Activated naive CD8-positive, alpha-beta T cell (primary cell): ENCODE results near the gene OTUD5.

Experiments used
- H3K27ac Mint-ChIP-seq: one replicate; pipeline ENCODE4 v1.8.0; 2021; ENCODE audit warnings: mixed read lengths
- H3K27me3 Mint-ChIP-seq: one replicate; pipeline ENCODE4 v1.8.0; 2021; ENCODE audit warnings: mixed read lengths
- H3K36me3 Mint-ChIP-seq: one replicate; pipeline ENCODE4 v1.8.0; 2021; ENCODE audit warnings: mixed read lengths
- H3K4me1 Mint-ChIP-seq: one replicate; pipeline ENCODE4 v1.8.0; 2021; ENCODE audit warnings: low read depth, mixed read lengths
- H3K4me3 Mint-ChIP-seq: one replicate; pipeline ENCODE4 v1.8.0; 2021; ENCODE audit warnings: mild to moderate bottlenecking, mixed read lengths
- H3K9me3 Mint-ChIP-seq: one replicate; pipeline ENCODE4 v1.8.0; 2021; ENCODE audit warnings: low read depth, mixed read lengths

The OTUD5 gene

DNA sequence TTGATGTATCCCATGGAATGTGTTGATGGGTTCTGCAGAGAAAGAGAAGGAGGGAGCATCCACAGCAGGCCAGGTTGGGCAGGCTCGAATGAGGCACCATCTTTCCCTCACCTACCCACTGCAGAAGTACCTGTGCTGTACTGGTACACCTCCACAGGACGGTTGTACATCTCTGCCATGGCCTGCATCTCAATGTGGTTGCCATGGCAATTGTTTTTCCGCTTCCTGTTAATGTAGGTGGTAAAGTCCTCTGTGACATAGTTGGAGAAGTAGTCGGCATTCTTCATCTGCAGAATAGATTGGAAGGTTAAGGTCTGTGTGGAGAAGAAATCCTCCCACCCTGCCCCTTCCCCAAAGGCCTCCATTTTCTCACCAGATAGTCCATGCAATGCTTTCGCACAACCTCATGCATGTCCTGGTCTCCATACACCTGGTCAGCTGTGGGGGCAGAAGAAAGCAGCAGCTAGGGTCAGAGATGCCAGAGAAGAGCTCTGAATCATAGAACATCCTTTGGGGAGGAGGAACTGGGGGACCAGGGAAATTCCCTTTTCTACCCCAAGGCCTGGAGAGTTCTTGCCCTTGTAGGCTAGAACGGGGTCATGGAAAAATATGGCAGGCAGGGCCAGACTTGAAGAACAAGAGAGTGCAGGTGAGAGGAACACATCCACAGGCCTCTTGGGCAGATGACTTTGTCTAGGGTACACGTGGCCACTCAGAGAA, 22.7 kb downstream of the OTUD5 start:
- Mint-ChIP-seq H3K9me3 (no peaks in the 10 kb centered on the region), H3K4me1 (peaks cover 63% of the 10 kb centered on the region), H3K27ac (peak overlapping the region; percentile 98), H3K36me3 (peaks cover 15% of the 10 kb centered on the region), H3K4me3 (peak overlapping the region; percentile 58), H3K27me3 (no peaks in the 10 kb centered on the region)

DNA sequence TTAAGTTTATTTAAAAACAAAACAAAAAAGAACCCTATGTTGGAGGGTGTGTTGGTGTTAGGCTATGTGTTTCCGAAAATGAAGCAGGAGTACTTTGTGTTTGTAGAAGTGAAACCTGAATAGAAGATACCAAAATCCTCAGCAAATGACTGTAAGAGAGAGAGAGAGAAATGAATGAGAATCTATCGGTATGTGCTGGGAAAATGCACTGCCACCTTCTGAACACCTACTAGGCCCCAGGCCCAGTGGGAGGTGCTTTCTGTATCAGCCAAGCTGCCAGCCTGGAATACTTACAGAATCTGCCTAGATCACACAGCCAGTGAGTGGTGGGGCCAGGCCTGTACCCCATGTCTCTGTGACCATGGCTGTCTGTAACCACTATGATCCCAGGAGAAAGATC, 23.6 kb downstream of the OTUD5 start:
- Mint-ChIP-seq H3K9me3 (no peaks in the 10 kb centered on the region), H3K36me3 (peaks cover 15% of the 10 kb centered on the region), H3K4me1 (peaks cover 53% of the 10 kb centered on the region), H3K27me3 (no peaks in the 10 kb centered on the region), H3K27ac (peak overlapping the region; percentile 98), H3K4me3 (peak overlapping the region; percentile 51)

DNA sequence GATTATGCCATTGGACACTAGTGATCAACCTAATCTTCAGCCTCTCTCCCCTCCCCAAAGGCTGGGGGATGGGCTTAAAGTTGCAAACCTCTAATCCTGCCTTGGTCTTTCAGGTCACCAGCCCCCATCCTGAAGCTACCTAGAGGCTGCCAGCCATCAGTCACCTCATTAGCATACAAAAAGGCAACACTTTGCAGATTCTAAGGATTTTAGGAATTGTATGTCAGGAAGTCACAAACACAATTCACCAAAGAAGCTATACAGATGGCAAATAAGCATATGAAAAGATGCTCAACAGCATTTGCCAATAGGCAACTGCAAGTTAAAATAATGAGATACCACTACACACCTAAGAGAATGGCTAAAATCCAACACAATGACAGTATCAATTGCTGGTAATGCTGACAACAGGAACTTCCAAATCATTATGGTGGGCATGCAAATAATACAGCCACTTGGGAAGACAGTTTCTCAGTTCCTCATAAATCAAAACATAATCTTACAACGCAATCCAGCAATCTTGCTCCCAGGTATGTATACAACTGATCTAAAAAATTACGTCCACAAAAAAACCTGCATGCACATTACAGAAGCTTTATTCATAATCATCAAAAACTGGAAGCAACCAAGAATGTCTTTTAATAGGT, 29.5 kb downstream of the OTUD5 start:
- peaks cover 27% of the 10 kb centered on the region for H3K4me1 Mint-ChIP-seq
- no peaks in the 10 kb centered on the region for H3K9me3 Mint-ChIP-seq
- peak overlapping the region; percentile 50 for H3K27ac Mint-ChIP-seq
- peaks cover 6% of the 10 kb centered on the region for H3K36me3 Mint-ChIP-seq
- H3K4me3 Mint-ChIP-seq, result no peak overlapping the region
- no peaks in the 10 kb centered on the region for H3K27me3 Mint-ChIP-seq

DNA sequence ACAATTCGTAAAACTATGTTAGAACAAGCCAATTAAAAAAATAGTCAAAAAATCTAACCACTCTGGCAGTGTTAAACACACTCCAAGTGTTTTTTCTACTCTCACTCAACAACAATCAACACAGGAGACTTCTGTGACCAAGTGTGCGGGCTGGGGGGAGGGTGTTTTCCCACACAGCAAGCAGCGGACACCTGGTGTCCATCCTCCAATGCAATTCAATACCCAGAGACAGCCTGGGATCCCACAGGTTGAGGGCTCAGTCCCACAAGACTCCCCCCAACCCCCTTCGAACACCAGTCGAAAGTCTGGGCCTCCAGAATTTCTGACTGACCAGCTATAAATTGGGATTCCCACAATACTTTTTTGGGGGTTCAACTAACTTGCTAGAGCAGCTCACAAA, 30.3 kb downstream of the OTUD5 start:
- peaks cover 5% of the 10 kb centered on the region for H3K36me3 Mint-ChIP-seq
- H3K27me3 Mint-ChIP-seq, result no peaks in the 10 kb centered on the region
- H3K4me3 Mint-ChIP-seq, result no peak overlapping the region
- H3K27ac Mint-ChIP-seq, result peak overlapping the region; percentile 1
- H3K9me3 Mint-ChIP-seq, result no peaks in the 10 kb centered on the region
- peaks cover 30% of the 10 kb centered on the region for H3K4me1 Mint-ChIP-seq

DNA sequence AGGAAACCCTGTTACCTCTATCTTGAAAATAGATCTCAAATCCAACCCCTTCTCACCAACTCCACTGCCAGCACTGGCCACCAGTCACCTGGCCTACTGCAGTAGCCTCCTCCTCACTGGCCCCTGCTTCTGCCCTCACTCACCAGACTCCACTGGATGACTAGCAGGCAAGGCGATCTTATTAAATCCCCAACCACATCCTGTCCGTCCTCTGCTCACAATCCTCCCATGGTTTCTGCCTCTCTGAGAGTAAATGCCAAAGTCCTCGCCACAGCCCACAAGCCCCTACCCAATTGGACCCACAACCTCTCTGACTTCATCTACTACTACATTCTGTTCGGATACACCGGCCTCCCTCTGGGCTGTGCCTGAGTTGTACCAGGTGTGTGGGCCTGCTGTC, 33.1 kb downstream of the OTUD5 start:
- Mint-ChIP-seq H3K9me3 (no peaks in the 10 kb centered on the region), H3K36me3 (peaks cover 3% of the 10 kb centered on the region), H3K4me3 (peak overlapping the region; percentile 15), H3K27ac (peak overlapping the region; percentile 86), H3K4me1 (peaks cover 48% of the 10 kb centered on the region), H3K27me3 (no peaks in the 10 kb centered on the region)

DNA sequence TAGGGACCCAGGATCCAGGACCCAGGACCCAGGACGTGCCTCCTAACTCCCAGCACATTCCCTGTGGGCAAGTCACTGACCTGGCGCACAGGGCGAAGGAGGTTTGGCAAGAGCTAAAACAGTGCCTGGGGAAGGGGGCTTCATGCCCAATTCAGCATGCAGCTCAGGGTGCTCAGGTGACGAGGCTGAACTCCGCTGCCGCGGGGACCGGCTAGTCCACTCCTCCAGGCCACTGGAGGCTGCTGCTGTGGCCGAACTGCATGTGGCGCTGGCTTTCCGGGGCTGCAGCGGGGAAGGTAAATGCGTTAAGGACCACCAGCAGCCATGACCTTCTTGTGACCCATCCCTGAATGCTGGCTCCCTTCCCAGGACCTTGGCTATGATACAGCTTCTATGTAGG, 33.6 kb downstream of the OTUD5 start:
- Mint-ChIP-seq H3K27me3 (no peaks in the 10 kb centered on the region), H3K36me3 (peaks cover 3% of the 10 kb centered on the region), H3K4me3 (peak overlapping the region; percentile 15), H3K4me1 (peaks cover 50% of the 10 kb centered on the region), H3K9me3 (no peaks in the 10 kb centered on the region), H3K27ac (peak overlapping the region; percentile 87)

DNA sequence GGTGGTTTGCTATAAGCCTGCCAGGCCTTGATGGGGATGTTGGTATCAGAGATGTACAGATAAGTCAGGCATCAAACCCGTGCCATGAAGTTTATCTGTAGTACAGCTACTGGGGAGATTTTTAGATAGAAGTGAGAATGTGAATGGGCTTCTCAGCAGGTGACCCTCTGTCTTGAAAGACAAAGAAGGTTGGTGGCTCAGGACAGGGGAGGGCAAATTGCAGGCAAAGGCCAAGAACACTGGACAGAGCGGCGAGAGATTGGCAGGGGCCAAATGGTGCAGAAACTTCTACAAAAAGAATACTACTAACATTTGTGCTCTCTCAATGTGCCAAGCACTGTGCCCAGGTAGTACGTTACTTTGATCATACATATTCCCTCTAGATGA, 36.7 kb downstream of the OTUD5 start:
- H3K4me1 Mint-ChIP-seq, result peaks cover 50% of the 10 kb centered on the region
- H3K27me3 Mint-ChIP-seq, result no peaks in the 10 kb centered on the region
- H3K36me3 Mint-ChIP-seq, result peaks cover 5% of the 10 kb centered on the region
- H3K27ac Mint-ChIP-seq, result peak overlapping the region; percentile 99
- no peaks in the 10 kb centered on the region for H3K9me3 Mint-ChIP-seq
- peak overlapping the region; percentile 97 for H3K4me3 Mint-ChIP-seq

DNA sequence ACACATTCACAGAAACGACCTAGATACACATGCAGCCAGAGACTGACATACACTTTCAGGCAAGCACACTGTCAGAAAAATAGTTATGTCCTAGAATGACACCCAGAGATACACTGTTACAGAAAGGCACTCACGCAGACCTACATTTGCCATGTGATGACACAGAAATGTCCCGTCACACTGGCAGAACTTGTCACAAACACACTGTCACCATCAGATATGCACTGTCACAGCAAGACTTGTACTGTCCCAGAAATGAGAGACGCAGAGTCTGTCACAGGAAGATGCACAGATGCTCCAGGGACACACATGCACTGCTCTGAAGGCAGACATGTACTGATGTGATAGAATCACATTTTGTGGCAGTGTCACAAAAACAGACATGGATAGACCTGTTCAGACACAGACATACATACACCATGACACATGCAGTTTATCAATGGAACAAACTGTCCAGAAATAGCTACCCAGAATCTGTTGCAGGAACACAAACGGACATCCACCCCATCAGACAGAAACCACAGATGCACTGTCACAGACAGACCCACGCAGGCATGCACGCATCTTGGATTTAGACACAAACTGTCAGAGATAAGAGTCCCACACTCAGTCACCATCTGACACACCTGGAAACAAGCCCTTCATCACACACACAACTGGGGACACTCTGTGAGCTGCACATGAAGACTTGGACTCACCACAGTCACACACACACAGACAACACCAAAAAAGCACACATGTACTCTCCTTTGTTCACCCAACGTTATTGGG, 37.3 kb downstream of the OTUD5 start:
- H3K27ac Mint-ChIP-seq, result peak overlapping the region; percentile 99
- no peaks in the 10 kb centered on the region for H3K9me3 Mint-ChIP-seq
- peaks cover 2% of the 10 kb centered on the region for H3K36me3 Mint-ChIP-seq
- peaks cover 47% of the 10 kb centered on the region for H3K4me1 Mint-ChIP-seq
- peak overlapping the region; percentile 97 for H3K4me3 Mint-ChIP-seq
- no peaks in the 10 kb centered on the region for H3K27me3 Mint-ChIP-seq

DNA sequence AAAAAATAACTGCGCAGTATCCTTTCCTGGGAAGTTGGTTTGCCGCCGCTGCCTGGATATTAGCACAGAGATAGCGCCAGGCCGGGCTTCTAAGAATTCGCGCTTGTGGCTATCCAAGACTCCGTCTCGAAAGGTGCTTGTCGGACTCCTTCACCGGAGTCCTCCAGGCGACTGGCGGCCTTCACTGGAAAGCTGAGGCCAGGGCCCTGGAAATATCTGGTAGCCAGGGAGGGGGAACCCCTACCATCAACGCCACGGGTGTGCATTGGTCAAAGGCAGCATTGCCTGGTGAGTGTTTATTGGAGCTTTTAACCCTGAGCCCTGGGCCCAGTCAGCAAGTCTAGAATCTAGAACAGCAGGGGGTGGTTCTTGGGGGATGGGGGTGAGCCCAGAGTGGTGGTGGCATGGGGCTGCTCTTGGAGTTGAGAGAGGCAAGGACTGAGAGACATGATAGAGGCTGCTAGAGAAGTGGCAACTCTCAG, 38.0 kb downstream of the OTUD5 start:
- Mint-ChIP-seq H3K27ac (peak overlapping the region; percentile 99), H3K36me3 (peaks cover 2% of the 10 kb centered on the region), H3K4me1 (peaks cover 51% of the 10 kb centered on the region), H3K4me3 (peak overlapping the region; percentile 97), H3K9me3 (no peaks in the 10 kb centered on the region), H3K27me3 (no peaks in the 10 kb centered on the region)

DNA sequence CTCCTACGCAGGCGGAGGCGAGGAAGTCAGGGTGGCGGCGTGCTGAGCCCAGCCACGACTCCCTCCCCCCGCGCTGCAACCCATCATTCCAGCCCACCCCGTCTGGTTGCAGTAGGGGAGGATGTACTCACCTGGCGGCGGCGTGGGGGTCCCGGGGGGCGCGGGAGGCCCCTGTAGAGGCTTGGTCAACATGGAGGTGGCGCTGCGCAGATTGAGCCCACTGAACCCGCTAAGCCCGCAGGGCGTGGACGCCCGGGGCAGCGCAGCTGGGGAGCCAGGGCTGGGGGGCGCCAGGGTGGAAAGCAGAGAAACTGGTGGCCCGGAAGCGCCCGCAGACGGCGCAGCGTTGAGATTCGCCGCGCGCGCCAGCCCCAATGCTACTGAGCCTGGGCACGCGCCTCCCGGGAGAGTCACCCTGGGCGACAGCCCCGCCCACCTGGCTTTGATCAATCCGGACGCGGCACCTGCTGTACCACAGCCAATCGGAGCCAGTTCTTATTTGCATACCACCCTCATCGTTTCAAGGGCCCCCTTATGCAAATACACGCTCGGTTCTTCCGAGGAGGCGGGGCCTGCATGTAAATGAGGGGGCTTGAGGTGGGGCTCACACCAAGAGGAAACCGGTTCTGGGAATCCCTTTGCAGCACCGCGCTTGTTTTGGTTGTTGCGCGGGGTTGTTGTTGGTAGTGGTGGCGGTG, 38.6 kb downstream of the OTUD5 start, which contains the start of gene PIM2:
Gene PIM2 (minus strand): TSS at position 382 of the 698 bp plus-strand sequence. CDS start 190 bp downstream, at position 192.
- peaks cover 2% of the 10 kb centered on the region for H3K36me3 Mint-ChIP-seq
- H3K4me1 Mint-ChIP-seq, result peaks cover 51% of the 10 kb centered on the region
- no peaks in the 10 kb centered on the region for H3K9me3 Mint-ChIP-seq
- H3K27me3 Mint-ChIP-seq, result no peaks in the 10 kb centered on the region
- H3K4me3 Mint-ChIP-seq, result peak within 1 kb of the TSS; percentile 97
- H3K27ac Mint-ChIP-seq, result peak within 1 kb of the TSS; percentile 99

DNA sequence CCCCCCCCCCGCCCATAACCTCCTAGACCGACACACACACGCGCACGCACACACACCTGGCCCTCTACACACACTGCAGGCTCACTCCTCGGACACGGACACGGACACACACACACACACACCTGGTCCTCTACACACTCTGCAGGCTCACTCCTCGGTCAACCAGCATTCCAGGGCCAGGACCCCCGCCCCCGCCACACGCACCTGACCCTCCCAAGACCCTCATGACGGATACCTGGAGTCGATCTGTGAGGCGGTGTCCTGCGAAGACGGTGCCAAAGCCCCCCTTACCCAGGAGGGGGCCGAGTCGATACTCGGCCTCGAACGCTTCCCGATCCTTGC, 39.1 kb downstream of the OTUD5 start:
- Mint-ChIP-seq H3K4me3 (peak overlapping the region; percentile 97), H3K36me3 (peaks cover 2% of the 10 kb centered on the region), H3K4me1 (peaks cover 55% of the 10 kb centered on the region), H3K9me3 (no peaks in the 10 kb centered on the region), H3K27ac (peak overlapping the region; percentile 99), H3K27me3 (no peaks in the 10 kb centered on the region)

DNA sequence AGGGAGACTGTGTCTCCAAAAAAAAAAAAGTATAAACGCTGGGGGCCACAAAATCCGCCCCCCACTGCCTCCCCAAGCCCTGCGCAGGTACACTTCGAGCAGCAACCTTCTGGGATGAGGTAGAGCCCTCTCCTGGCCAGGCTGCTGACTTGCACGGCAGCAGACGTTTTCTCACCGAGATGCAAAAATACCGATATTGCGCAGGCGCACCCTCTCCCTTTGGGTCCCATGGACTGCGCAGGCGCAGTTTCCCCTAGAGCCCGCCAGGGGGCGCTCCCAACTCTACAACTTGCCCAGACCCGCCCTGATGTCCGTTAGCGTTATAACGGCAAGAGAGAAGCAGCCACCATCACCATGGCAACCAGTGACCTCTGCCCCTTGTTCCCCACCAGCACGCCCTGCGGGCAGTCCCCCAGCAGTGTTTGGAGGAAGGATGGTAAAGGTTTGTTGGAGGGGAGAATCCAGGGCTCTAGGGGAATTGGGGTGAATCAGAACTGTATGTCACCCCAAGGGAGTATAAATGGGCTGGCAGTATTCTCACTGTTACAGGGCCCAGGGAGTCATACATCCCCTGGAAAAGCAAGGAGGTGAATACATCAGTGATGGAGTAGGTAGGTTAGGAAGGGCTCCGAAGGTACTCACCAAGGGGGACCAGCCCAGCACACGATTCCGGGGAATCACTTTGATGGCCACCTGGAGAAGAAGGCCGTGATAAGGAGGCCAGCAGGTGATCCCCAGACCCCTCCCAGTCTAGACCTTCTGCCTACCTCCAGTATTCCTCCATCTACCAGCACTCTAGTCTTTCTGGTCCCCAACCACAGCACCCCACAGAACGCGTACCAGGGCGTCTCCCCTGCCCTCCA, 40.0 kb downstream of the OTUD5 start:
- Mint-ChIP-seq H3K36me3 (peaks cover 2% of the 10 kb centered on the region), H3K4me1 (peaks cover 58% of the 10 kb centered on the region), H3K27me3 (no peaks in the 10 kb centered on the region), H3K4me3 (peak overlapping the region; percentile 97), H3K9me3 (no peaks in the 10 kb centered on the region), H3K27ac (peak overlapping the region; percentile 99)

DNA sequence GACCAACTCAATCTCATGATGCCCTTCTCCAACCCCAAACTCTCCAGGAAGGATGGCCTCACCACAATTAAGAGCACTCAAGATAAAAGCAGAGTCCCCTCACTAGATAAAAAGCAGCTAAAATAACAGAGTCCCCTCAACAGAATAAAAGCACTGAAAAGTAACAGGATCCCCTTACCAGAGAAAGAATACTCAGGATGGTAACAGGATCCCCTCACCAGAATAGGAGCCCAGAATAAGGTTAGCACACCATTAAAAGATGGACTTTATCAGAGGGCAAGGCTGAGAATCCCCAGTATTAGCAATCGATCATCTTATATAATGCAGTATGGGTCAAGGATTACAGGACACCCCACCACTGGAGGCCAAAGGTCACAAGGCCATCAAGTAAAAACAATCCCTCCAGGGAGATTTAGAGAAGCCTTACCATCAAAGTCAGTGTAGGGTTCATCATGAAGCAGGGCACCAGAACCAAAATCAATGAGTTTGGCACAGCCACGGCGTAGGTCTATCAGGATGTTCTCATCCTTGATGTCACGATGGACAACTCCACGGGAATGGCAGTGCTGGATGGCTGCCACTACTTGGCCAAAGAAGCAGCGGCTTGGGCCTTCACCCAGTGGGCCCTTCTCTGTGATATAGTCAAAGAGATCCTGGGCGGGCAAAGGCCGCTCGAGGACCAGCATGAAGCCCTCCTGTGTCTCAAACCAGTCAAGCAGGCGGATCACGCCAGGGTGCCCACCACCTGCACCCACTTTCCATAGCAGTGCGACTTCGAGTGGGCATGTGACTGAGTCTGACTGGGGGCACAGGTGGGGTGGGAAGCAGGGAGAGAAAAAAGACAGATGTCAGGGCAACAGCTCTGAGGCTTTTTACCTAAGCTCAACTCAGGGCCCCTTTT, 42.6 kb downstream of the OTUD5 start:
- Mint-ChIP-seq H3K9me3 (no peaks in the 10 kb centered on the region), H3K27me3 (no peaks in the 10 kb centered on the region), H3K27ac (peak overlapping the region; percentile 75), H3K36me3 (peaks cover 2% of the 10 kb centered on the region), H3K4me3 (peak overlapping the region; percentile 97), H3K4me1 (peaks cover 55% of the 10 kb centered on the region)
